ENCODE measurements around the gene GPR3. TPM values are rescaled to one million over a fixed set of nuclear protein-coding genes. Genes with fewer than 3 reads are reported as not detected.

Gene GPR3
- total RNA-seq, 1 donor from 2014 or later, result not detected

DNA sequence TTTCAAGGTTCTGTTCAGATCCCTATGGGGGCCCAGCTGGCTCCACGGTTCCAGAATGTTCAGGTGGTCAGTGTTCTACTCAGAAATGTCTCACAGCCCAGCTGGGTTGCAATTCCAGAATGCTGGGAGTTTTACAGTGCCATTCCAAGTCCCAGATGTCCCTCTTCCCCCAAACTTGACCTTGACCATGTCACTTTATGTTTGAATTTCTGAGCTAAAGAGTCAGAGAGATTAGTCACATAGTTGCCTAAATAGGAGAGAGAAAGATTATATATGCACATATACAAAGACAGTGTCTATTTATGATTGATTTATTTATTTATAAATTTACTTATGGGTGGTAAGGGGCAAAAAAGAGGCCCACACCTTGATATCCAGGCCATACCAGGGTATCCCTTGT lies 2.5 kb downstream of the GPR3 start:
- no peak for FAIRE-seq

DNA sequence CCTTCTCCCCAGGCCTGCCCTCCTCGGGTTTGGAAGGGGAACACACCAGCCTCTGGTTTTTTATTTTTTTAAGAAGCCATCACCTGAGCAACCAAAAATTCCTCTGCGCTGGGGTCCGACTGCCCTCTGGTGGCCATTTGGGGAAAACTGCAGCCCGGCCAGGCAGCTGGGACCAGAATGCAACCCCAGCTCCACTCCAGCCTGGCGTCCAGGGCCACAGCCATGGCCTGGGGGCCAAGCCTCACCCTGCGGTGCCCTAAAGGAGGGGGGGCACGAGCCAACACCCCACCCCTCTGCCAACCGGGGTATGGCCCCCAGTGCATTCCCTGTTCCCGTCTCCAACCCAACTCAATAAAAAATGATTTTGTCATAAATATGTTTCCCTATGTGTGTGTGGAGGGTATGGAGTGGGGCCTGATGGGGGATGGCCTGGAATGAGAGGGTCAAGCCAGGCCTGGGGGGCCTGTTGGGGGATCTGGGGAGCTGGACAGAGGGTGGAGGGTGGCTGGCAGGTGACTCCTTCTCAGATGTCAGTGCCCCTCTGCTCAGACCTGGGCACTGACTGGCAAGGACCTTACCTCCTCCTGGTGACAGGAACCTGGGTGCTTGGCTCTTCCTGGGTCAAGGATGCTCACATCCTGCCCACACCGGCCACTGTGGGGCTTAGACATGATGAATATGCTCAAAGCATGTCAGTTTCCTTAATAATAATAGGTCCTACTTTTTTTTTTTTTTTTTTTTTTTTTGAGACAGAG lies 3.2 kb downstream of the GPR3 start:
- TF ChIP-seq, protein P1, sequence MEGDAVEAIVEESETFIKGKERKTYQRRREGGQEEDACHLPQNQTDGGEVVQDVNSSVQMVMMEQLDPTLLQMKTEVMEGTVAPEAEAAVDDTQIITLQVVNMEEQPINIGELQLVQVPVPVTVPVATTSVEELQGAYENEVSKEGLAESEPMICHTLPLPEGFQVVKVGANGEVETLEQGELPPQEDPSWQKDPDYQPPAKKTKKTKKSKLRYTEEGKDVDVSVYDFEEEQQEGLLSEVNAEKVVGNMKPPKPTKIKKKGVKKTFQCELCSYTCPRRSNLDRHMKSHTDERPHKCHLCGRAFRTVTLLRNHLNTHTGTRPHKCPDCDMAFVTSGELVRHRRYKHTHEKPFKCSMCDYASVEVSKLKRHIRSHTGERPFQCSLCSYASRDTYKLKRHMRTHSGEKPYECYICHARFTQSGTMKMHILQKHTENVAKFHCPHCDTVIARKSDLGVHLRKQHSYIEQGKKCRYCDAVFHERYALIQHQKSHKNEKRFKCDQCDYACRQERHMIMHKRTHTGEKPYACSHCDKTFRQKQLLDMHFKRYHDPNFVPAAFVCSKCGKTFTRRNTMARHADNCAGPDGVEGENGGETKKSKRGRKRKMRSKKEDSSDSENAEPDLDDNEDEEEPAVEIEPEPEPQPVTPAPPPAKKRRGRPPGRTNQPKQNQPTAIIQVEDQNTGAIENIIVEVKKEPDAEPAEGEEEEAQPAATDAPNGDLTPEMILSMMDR (IDR thresholded peaks at IDR 0.05; ENCODE audit: insufficient read depth, low read length, severe bottlenecking), result peak; percentile 92
- peak; percentile 61 for DNase-seq (ENCODE audit: low read depth)
- no peaks in the 10 kb centered on the region for H3K27me3 ChIP-seq (ENCODE audit: control insufficient read depth, insufficient read depth, low read length)
- no peak overlapping the region for H3K4me3 ChIP-seq (ENCODE audit: low read depth, low read length)
- no peaks in the 10 kb centered on the region for H3K36me3 ChIP-seq (ENCODE audit: control insufficient read depth, insufficient read depth, low read length)
- FAIRE-seq, result no peak

More for the DNA sequence above, 2.5 kb downstream of the GPR3 start:
- TF ChIP-seq, protein P1 (IDR thresholded peaks at IDR 0.05; ENCODE audit: insufficient read depth, low read length, severe bottlenecking), result no peak
- Histone ChIP-seq H3K4me3 (ENCODE audit: low read depth, low read length) (no peak overlapping the region), H3K36me3 (ENCODE audit: control insufficient read depth, insufficient read depth, low read length) (no peaks in the 10 kb centered on the region), H3K27me3 (ENCODE audit: control insufficient read depth, insufficient read depth, low read length) (no peaks in the 10 kb centered on the region)
- DNase-seq (ENCODE audit: low read depth), result no peak

DNA sequence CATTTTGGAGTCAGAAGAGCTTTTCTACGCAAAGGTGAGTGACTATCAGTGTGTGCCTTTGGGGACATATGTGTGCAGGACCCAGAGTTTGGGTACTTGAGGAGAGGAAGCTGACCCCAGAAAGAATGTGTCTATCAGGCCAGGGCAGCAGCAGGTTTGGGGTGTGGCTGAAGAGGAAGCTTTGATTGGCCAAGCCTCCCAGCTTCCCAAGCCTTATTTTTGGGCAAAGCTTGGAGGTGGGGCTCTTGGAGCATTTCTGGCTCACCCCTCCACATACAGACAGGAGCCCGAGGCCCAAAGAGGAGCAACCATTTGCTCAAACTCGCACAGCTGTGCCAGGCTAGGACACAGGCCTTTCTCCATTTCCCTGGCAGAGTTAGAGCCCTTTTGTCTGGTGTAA lies 4.7 kb downstream of the GPR3 start:
- H3K36me3 ChIP-seq (ENCODE audit: control insufficient read depth, insufficient read depth, low read length), result no peaks in the 10 kb centered on the region
- H3K4me3 ChIP-seq (ENCODE audit: low read depth, low read length), result no peak overlapping the region
- H3K27me3 ChIP-seq (ENCODE audit: control insufficient read depth, insufficient read depth, low read length), result no peaks in the 10 kb centered on the region
- TF ChIP-seq, protein P1 (IDR thresholded peaks at IDR 0.05; ENCODE audit: insufficient read depth, low read length, severe bottlenecking), result no peak
- FAIRE-seq (no peak), DNase-seq (ENCODE audit: low read depth) (no peak)

DNA sequence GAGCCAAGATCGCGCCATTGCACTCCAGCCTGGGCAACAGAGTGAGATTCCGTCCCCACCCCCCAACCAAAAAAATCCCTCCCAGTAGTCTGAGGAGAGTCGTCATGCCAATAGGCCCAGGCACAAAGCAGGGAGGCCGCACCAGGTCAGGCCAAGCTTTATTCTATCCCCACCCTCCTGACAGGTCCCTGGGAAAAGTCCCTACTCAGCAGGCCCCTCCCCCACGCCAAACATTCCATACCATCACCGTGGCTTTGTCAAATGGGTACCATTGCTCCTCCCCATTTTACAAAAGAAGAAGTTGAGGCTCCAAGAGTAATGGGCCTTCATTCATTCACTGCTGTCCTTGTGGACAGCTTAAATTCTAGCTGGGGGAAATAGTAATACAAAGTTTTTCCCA lies 5.3 kb downstream of the GPR3 start:
- FAIRE-seq (no peak), DNase-seq (ENCODE audit: low read depth) (no peak)
- TF ChIP-seq, protein P1 (IDR thresholded peaks at IDR 0.05; ENCODE audit: insufficient read depth, low read length, severe bottlenecking), result no peak
- no peak overlapping the region for H3K4me3 ChIP-seq (ENCODE audit: low read depth, low read length)
- H3K36me3 ChIP-seq (ENCODE audit: control insufficient read depth, insufficient read depth, low read length), result no peaks in the 10 kb centered on the region
- H3K27me3 ChIP-seq (ENCODE audit: control insufficient read depth, insufficient read depth, low read length), result no peaks in the 10 kb centered on the region

DNA sequence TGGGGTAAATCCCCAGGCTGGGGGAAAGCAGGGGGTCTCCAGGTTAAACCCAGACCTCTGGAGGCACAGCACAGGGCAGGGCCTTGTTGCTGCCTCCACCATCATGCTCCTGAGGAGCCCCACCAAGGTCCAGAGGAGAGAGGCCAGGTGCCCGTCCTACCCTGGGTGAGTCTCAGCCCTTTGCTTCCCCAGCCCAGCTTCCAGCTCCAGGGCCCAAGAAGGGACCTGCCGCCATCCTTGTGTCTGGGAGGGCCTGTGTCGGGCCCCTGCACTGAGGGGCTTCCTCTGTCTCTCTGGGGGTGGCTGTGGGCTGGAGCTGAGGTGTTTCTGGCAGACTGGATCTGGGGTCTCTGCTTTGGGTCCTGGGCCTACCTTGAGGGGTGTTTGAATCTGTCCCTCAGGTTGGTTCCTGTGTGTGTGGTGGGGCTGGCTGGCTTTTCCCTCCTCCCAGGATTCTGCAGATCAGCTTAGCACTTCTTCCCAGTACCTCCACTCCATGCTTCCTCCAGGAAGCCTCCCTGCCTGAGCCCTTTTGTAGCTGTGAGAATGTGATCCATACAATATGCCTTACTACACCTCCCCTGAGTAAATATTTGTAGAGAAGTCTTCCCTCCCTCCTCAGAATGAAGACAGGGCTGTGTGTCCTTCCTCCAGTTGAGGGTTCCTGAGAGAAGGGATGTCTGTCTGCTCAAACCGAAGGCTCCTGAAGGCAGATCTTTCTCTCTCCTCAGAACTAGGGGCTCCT lies 6.2 kb downstream of the GPR3 start:
- no peak overlapping the region for H3K4me3 ChIP-seq (ENCODE audit: low read depth, low read length)
- FAIRE-seq (peak; percentile 72), DNase-seq (ENCODE audit: low read depth) (no peak)
- TF ChIP-seq, protein P1 (IDR thresholded peaks at IDR 0.05; ENCODE audit: insufficient read depth, low read length, severe bottlenecking), result no peak
- no peaks in the 10 kb centered on the region for H3K27me3 ChIP-seq (ENCODE audit: control insufficient read depth, insufficient read depth, low read length)
- no peaks in the 10 kb centered on the region for H3K36me3 ChIP-seq (ENCODE audit: control insufficient read depth, insufficient read depth, low read length)
